Measurements from ENCODE around the gene FLYWCH1.
A peak's percentile ranks its signal among the peaks of the same experiment; 100 is the strongest.

The FLYWCH1 gene

DNA sequence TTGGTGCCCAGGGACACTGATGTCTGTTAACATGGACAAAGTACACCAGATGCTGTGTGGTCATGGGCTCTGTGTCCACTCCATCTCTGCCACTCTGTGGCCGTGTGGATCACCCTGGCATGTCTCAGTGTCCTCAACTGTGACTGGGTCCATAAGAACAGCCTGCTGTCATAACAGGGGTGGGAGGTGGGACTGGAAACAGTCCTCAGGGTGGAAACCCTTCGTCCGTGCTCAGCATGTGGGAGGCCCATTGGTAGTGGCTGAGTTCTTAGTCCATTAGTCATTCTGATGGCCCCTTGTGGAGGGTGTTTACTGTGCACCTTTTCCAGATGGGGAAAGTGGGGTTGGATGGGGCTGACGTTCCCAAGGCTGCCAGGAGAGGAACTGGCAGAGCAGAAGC is 15.9 kb upstream of the FLYWCH1 start:
- peak overlapping the region in 6 of 11 experiments; percentile 36 to 67 (median 64); a peak in 8 of 22 replicates for H3K4me2 ChIP-seq
- H3K27ac ChIP-seq, result no peak overlapping the region

DNA sequence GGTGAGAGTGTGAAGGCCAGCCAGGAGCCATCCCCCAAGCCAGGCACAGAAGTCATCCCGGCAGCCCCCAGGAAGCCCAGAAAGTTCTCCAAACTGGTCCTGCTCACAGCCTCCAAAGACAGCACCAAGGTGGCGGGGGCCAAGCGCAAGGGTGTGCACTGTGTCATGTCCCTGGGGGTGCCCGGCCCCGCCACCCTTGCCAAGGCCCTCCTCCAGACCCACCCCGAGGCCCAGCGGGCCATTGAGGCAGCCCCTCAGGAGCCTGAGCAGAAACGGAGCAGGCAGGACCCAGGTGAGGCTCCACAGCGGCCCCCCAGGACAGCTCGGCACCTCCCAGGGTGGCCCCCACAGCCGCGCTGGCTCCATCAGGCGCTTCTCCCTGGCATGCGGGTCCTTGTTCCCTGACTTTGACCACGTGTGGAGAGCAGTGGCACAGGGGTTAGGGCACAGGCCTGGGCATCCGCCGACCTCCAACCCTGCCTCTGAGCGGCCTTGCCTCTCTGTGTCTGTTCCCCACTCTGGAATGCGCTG is 15.2 kb upstream of the FLYWCH1 start:
- Histone ChIP-seq H3K27me3 (no peaks in the 10 kb centered on the region), H3K4me2 (peak overlapping the region in 9 of 11 experiments; percentile 12 to 67 (median 56); a peak in 16 of 22 replicates), H4K20me1 (peaks cover 0 to 51% (median 13%) of the 10 kb centered on the region in 11 experiments; a peak in 11 of 22 replicates), H3K9me3 (replicated peaks in 1 of 11) (no peaks in the 10 kb centered on the region), H3K4me3 (no peak overlapping the region), H3K4me1 (peaks cover 0 to 41% (median 27%) of the 10 kb centered on the region in 10 experiments; a peak in 16 of 20 replicates), H3K9ac (peak overlapping the region in 8 of 11 experiments; percentile 11 to 57 (median 36); a peak in 13 of 22 replicates), H3K27ac (peak overlapping the region in 3 of 11 experiments; percentile 19 to 40 (median 30); a peak in 1 of 22 replicates), H3K36me3 (peaks cover 0 to 33% (median 9%) of the 10 kb centered on the region in 11 experiments; a peak in 9 of 22 replicates)
- no peak for TF ChIP-seq Cebpa-rat (IDR thresholded peaks at IDR 0.05)

More for the DNA sequence above, 15.9 kb upstream of the FLYWCH1 start:
- TF ChIP-seq Cebpa-rat (IDR thresholded peaks at IDR 0.05), result no peak
- Histone ChIP-seq H3K4me1 (peaks cover 0 to 41% (median 27%) of the 10 kb centered on the region in 10 experiments; a peak in 16 of 20 replicates), H4K20me1 (peaks cover 0 to 51% (median 13%) of the 10 kb centered on the region in 11 experiments; a peak in 11 of 22 replicates), H3K4me3 (no peak overlapping the region), H3K9me3 (replicated peaks in 1 of 11) (no peaks in the 10 kb centered on the region), H3K9ac (no peak overlapping the region), H3K27me3 (no peaks in the 10 kb centered on the region), H3K36me3 (peaks cover 0 to 33% (median 8%) of the 10 kb centered on the region in 11 experiments; a peak in 9 of 22 replicates)

DNA sequence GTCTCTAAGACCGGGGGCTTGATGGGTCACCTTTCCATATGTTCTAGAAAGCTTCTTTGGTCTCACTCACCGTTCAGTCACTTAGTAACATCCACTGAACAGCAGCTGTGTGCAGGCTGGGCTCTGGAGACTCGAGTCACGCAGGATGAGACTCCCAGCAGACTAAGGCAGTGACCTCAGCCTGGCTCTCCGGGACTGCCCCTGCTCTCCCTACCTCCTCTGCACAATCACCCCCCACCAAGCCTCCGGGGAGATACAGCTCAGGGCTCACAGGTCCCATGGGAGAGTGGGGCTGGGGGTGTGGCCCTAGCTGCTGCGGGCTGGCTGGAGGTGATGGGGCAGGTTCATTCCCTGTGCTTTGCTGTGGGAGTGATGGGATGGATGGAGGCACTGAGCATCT is 14.6 kb upstream of the FLYWCH1 start:
- peaks cover 0 to 33% (median 9%) of the 10 kb centered on the region in 11 experiments; a peak in 9 of 22 replicates for H3K36me3 ChIP-seq
- H4K20me1 ChIP-seq, result peaks cover 0 to 51% (median 13%) of the 10 kb centered on the region in 11 experiments; a peak in 11 of 22 replicates
- H3K9ac ChIP-seq, result peak overlapping the region in 6 of 11 experiments; percentile 11 to 57 (median 43); a peak in 11 of 22 replicates
- peaks cover 0 to 41% (median 27%) of the 10 kb centered on the region in 10 experiments; a peak in 16 of 20 replicates for H3K4me1 ChIP-seq
- H3K4me2 ChIP-seq, result peak overlapping the region in 8 of 11 experiments; percentile 27 to 67 (median 60); a peak in 15 of 22 replicates
- no peak for TF ChIP-seq Cebpa-rat (IDR thresholded peaks at IDR 0.05)
- no peak overlapping the region for H3K4me3 ChIP-seq
- H3K9me3 ChIP-seq (replicated peaks in 1 of 11), result no peaks in the 10 kb centered on the region
- H3K27me3 ChIP-seq, result no peaks in the 10 kb centered on the region
- H3K27ac ChIP-seq, result no peak overlapping the region

DNA sequence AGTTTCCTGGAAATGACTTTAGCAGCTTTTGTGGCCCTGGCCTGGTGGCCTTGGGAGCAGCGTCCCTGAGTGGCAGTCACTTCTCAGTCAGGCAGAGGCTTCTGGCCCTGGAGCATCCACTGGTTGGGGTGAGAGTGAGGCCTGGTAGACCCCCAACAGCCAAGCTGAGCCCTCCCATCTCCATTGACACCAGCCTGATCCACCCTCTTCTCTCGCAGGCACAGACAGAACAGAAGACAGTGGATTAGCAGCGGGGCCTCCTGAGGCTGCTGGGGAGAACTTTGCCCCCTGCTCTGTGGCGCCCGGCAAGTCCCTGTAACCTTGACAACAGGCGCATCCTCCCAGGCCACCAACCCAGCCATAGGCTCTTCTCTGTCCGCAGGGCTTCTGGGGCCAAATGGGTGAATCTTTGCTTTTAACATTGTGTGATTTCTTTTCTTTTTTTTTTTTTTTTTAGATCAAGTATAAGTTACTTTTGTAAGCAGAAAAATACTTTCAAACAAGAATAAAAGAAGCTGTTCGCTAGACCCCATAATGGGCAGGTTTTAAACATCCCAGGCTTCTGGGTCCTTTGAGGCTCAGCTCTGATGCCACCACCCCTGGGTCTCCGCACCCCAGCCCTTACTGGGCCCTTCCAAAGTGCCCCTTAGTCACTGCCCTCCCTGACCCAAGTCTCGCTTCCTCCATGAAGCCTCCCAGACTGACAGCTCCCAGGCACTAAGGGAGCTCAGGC is 12.7 kb upstream of the FLYWCH1 start:
- peaks cover 0 to 33% (median 9%) of the 10 kb centered on the region in 11 experiments; a peak in 9 of 22 replicates for H3K36me3 ChIP-seq
- no peaks in the 10 kb centered on the region for H3K9me3 ChIP-seq (replicated peaks in 1 of 11)
- peaks cover 9 to 48% (median 30%) of the 10 kb centered on the region in 10 experiments for H3K4me1 ChIP-seq
- H3K27ac ChIP-seq, result no peak overlapping the region
- TF ChIP-seq Cebpa-rat (IDR thresholded peaks at IDR 0.05), result no peak
- no peaks in the 10 kb centered on the region for H3K27me3 ChIP-seq
- H3K4me2 ChIP-seq, result no peak overlapping the region
- no peak overlapping the region for H3K4me3 ChIP-seq
- peak overlapping the region in 1 of 11 experiments; percentile 29; a peak in 1 of 22 replicates for H3K9ac ChIP-seq
- H4K20me1 ChIP-seq, result peaks cover 0 to 48% (median 11%) of the 10 kb centered on the region in 11 experiments; a peak in 11 of 22 replicates

DNA sequence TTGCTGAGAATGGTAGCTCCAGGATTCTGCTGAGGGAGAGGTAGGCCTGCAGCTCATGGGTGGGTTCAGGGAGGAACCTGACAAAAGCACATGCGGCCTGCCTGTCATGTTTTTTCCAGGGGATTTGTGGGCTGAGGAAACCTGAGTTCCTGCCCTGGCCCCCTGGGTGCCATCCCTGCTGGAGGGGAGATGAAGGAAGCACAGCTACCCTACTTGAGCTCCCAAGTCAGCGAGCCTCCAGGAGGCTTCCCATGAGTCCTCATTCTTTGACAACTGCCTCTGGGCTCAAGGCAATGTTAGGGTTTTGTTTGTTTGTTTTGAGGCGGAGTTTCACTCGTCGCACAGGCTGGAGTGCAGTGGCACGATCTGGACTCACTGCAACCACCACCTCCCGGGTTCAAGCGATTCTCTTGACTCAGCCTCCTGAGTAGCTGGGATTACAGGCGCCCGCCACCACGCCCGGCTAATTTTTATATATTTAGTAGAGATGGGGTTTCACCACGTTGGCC is 12.1 kb upstream of the FLYWCH1 start:
- no peak overlapping the region for H3K4me2 ChIP-seq
- H3K36me3 ChIP-seq, result peaks cover 0 to 33% (median 9%) of the 10 kb centered on the region in 11 experiments; a peak in 9 of 22 replicates
- TF ChIP-seq Cebpa-rat (IDR thresholded peaks at IDR 0.05), result no peak
- H3K9me3 ChIP-seq (replicated peaks in 1 of 11), result no peaks in the 10 kb centered on the region
- H4K20me1 ChIP-seq, result peaks cover 0 to 42% (median 7%) of the 10 kb centered on the region in 11 experiments; a peak in 11 of 22 replicates
- H3K27me3 ChIP-seq, result no peaks in the 10 kb centered on the region
- peaks cover 10 to 48% (median 30%) of the 10 kb centered on the region in 10 experiments for H3K4me1 ChIP-seq
- no peak overlapping the region for H3K4me3 ChIP-seq
- no peak overlapping the region for H3K27ac ChIP-seq
- H3K9ac ChIP-seq, result no peak overlapping the region

DNA sequence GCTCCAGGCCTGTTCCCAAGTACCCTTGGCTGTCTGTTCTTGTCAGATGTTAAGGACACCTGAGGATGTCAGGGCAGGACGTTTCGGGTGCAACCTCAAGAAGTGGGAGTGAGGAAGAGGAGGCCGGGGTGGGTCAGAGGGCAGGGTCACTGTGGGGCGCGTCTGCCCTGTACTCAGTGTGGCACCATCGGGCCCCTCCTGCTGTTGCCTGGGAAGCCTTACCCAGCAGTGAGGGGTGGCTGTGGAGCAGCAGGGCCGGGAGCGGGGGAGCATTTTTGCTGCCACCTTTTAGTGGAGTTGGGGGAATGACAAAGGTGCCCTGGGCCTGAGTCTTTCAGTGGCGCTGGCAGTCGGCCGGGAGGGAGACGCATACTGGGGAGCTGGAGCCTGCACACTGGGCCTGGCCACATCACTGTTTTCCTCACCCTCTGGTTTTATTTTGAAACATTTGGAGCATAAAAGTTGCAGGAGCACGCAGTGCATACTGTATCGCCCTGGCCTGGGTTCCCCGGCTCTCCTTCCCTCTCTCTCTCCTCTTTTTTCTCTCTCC is 11.1 kb upstream of the FLYWCH1 start:
- no peak overlapping the region for H3K4me2 ChIP-seq
- H3K27ac ChIP-seq, result no peak overlapping the region
- peaks cover 0 to 33% (median 7%) of the 10 kb centered on the region in 11 experiments; a peak in 9 of 22 replicates for H4K20me1 ChIP-seq
- H3K27me3 ChIP-seq, result no peaks in the 10 kb centered on the region
- H3K4me3 ChIP-seq, result no peak overlapping the region
- H3K9me3 ChIP-seq (replicated peaks in 1 of 11), result no peaks in the 10 kb centered on the region
- no peak for TF ChIP-seq Cebpa-rat (IDR thresholded peaks at IDR 0.05)
- H3K36me3 ChIP-seq, result peaks cover 0 to 33% (median 9%) of the 10 kb centered on the region in 11 experiments; a peak in 9 of 22 replicates
- peaks cover 10 to 38% (median 27%) of the 10 kb centered on the region in 10 experiments for H3K4me1 ChIP-seq
- H3K9ac ChIP-seq, result no peak overlapping the region

DNA sequence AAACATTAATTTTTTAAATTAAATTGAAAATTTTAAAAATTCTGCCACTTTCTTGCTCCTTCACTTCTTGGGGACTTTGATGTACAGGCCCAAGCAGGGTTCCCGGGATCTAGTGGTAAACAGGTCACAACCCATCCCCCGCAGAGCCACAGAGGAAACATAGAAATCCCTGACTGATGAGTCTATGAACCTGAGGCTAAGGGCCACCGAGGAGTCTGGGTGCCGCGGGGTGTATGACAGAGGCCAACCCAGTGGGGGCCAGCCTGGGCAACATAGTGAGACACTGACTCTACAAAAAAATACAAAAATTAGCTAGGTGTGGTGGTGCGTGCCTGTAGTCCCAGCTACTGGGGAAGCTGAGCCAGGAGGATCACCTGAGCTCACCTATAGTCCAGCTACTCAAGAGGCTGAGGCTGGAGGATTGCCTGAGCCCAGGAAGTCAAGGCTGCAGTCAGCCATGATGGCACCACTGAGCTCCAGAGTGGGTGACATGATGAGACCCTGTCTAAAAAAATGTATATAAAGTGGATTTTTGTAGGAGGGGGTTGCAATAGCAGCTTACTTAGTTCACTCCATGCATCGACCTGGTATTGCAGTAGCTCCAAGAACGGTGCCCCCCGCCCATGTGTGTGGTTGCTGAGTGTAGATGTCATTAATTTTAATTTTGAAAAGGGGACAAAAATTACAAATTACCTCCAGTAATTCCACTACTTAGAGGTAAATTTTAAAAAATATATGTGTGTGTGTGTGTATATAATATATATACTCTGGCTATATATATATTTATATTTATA is 9.2 kb upstream of the FLYWCH1 start:
- H3K4me3 ChIP-seq, result no peak overlapping the region
- H3K36me3 ChIP-seq, result peaks cover 0 to 20% (median 0%) of the 10 kb centered on the region in 11 experiments; a peak in 3 of 22 replicates
- H3K27me3 ChIP-seq, result no peaks in the 10 kb centered on the region
- H3K9ac ChIP-seq, result no peak overlapping the region
- no peak for TF ChIP-seq Cebpa-rat (IDR thresholded peaks at IDR 0.05)
- H3K27ac ChIP-seq, result no peak overlapping the region
- H3K9me3 ChIP-seq (replicated peaks in 1 of 11), result no peaks in the 10 kb centered on the region; a peak in 1 of 22 replicates
- H3K4me2 ChIP-seq, result no peak overlapping the region
- H3K4me1 ChIP-seq, result peaks cover 16 to 28% (median 18%) of the 10 kb centered on the region in 10 experiments
- peaks cover 0 to 15% (median 0%) of the 10 kb centered on the region in 11 experiments; a peak in 6 of 22 replicates for H4K20me1 ChIP-seq
